GM19395 (cell line): ENCODE measurements around the gene ICAM3.
"Not testable (repeated sequence)": the region's sequence is repeated elsewhere in the genome, so short reads cannot be mapped to it uniquely, and the experiment has no call there.

Source experiments
- ATAC-seq: cut with Tn5 transposase; IDR thresholded peaks from one replicate; pipeline ENCODE4 v1.9.1; 2021; ENCODE audit warnings: mild to moderate bottlenecking, moderate library complexity; ENCODE audit not compliant: unreplicated experiment

The ICAM3 gene

DNA sequence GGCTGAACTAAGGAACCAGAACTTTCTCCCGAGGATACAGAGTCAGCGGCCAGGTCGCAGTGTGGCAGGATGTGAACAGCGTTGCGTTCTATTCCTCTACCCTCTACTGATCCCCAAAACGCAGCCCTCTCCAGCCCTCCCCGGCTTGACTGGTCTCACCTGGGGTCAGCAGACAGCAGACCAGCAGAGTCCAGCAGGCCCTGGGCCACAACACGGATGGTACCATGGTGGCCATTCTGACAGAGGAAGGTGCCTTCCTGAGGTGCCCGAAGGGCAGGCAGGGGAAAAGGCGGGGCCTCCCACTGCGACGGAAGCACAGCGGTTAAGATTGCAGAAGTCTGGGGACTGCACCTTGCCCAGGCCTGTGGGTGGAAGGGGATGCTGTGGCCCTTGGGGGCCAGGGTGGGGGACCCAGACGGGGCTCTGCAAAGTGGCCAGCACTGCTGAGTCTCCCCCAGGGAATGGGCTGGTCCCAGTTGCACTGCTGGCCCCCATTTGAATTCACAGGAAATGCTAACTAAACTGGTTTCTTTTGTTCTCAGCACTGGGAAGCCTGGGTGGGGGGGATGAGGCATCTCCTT is at the start of gene ICAM3:
ICAM3 (minus strand) TSS at position 245 of the 581 bp plus-strand sequence; CDS start at position 235, 10 bp downstream.
- ATAC-seq, result no peak

DNA sequence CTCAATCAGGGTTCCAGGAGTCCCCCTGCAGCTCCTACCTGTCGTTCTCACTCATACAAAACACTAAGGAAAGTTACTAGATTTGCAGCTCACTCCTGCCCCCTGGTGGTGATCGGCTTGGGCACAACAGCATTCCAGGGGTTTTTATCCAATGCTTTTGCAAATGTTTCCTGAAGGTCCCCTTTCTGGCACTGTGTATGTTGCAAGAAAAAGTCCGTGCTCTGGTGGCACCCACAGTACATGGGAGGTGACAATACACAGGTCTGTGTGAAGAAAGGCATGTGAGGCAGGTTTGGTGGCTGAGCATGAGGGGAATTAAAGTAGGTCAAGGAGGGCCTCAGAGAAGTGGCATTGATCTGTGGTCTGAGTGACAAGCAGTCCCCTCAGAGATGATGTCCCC is 49.5 kb upstream of the ICAM3 start:
- no peak for ATAC-seq

DNA sequence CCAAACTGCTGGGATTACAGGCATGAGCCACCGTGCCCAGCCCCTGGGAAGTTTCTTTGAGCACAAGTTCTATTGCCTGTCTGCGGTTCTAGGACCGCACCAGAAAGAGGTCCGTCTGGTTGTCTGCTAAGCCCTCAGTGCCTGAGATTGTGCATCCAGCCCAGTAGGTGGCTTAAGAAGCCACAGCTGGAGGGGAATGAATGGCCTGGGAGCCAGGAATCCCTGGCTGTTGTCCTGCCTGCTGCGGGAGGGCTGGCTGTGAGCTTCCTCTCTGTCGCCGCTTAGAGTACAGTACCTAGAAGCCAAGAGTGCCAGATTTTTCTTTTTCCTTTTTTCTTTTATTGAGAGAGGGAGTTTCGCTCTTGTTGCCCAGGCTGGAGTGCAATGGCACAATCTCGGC is 45.2 kb upstream of the ICAM3 start:
- ATAC-seq, result no peak

- ATAC-seq, result not testable (repeated sequence)
These were observed 43.7 kb upstream of the ICAM3 start for GRCh38 chr19:10383223-10383499.

DNA sequence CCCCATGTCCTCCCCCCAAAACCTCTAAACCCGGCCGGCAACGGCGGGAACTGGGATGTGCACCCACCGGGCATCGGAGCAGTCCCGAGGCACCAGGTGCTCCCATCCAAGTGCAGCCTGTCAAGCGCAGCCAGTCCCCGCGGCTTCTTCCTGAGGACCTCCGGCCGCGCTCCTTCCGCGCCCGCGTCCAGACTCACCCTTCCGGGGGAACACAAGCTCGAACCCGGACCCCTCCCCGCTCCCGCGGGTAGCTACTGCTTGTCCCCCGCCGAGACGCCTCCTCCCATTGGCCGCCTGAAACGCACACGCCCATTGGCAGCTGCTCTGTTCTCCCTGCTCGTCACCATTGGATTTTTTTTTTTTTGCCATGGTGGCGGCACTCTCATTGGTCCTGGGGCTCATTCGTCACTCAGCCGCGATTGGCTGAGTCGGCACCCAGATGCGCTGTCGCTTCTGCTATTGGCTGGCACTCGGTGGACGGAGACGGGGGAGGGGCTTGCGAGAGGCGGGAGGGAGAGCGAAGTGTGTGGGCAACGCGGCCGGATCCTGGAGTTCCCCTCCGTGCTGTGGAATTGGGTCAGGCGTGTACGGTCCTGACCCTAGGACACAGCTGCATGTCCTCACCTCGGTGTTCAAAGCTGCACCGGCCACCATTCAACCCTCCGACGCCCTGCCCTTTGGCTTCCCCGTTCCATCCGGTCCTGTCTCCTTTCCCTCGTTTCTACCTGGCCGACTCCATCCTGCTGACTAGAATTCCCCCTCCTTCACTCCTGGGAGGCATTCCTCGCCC is 41.1 kb upstream of the ICAM3 start, which contains the start of gene TYK2:
TYK2 (minus strand) TSS at position 260 of the 790 bp plus-strand sequence. CDS start 2,166 bp downstream, outside the sequence.
- ATAC-seq, result peak; percentile 89

DNA sequence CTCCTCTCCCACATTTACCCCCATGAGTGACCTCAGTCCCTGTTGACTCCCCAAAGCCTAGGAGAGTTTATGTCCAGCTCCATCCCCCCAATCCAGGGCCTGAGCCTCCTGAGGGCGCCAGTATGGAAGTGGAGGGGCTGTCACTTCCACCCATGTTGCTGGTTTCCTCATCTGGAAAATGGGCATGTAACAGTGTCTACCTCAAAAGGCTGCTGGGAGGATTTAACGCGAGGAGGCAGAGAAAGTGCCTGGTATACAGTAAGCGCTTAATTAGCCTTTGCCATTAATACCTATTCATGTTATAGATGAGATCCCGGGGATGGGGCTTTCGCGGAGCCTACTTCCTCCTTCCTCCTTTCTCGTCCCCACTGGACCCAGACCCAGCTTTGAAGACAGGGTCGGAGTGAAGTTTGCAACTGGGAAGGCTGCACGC is 40.5 kb upstream of the ICAM3 start:
- ATAC-seq, result no peak

GRCh38 chr19:10378124-10378523 is 38.7 kb upstream of the ICAM3 start:
- ATAC-seq, result no peak

GRCh38 chr19:10377140-10377640 is 37.8 kb upstream of the ICAM3 start:
- ATAC-seq, result not testable (repeated sequence)

GRCh38 chr19:10374931-10375330 is 35.5 kb upstream of the ICAM3 start:
- no peak for ATAC-seq

DNA sequence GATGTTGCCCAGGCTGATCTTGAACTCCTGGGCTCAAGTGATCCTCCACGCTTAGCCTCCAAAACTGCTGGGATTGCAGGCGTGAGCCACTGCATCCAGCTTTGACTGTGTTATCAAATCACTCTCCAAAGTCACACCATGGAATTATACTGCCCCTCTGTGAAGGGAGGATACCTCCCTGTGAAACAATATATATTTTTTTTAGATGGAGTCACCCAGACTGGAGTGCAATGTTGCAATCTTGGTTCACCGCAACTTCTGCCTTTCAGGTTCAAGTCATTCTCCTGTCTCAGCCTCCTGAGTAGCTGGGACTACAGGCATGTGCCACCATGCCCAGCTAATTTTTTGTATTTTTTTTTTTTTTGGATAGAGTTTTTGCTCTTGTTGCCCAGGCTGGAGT is 33.3 kb upstream of the ICAM3 start:
- ATAC-seq, result no peak

DNA sequence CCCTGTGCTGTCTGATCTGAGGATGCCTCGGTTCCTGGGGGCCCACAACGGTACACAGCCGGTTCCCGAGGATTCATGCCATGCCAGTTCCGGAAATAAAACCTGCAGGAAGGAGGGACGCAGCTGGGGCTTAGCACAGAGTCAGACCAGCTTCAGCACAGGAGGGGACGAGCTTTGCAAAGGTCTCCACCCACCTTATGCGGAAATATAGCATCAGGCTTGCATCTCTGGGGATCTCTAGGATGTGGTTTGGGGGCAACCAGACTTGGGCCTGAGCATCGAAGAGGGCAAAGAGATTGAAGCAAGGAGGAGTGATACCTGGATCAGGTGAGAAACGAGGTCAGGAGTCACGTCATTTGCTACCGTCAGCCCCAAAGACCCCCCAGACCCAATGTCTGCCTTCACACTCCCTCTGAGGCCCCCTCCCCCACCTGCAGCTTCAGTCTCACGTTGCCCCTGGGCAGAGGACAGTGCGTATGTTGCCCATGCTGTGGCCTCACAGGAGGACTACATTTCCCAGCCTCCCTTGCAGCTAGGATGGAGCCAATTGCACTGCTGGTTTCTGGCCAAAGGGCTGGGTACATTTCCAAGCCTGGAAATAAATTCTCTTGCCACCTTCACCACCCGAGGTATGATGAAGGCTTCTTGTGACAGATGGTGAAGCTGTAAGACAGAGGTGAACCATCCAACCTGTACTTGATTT is 28.8 kb upstream of the ICAM3 start:
- no peak for ATAC-seq

DNA sequence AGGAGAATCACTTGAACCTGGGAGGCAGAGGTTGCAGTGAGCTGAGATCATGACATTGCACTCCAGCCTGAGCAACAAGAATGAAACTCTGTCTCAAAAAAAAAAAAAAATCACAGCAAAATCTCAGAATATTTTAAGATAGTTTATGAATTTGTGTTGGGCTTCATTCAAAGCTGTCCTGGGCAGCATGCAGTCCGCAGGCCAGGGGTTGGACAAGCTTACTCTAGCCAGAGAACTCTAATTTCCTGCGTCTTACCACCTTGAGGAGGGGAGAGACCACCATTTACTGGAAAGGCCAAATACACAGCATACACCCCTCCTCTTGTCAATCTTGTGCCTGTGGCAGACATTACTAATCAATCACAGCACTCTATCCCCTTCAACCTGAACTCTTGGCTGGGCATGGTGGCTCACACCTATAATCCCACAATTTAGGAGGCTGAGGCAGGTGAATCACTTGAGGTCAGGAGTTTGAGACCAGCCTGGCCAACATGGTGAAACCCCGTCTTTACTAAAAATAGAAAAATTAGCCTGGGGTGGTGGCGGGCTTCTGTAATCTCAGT is 27.6 kb upstream of the ICAM3 start:
- not testable (repeated sequence) for ATAC-seq

- ATAC-seq, result no peak
These were observed 26.1 kb upstream of the ICAM3 start for GRCh38 chr19:10365518-10365917.

- ATAC-seq, result no peak
These were observed 25.2 kb upstream of the ICAM3 start for GRCh38 chr19:10364644-10365043.

- ATAC-seq, result no peak
These were observed 24.4 kb upstream of the ICAM3 start for GRCh38 chr19:10363789-10364281.

GRCh38 chr19:10362259-10362658 is 22.8 kb upstream of the ICAM3 start:
- ATAC-seq, result no peak

- no peak for ATAC-seq
These were observed 22.2 kb upstream of the ICAM3 start for GRCh38 chr19:10361569-10362011.

- ATAC-seq, result no peak
These were observed 17.0 kb upstream of the ICAM3 start for GRCh38 chr19:10356431-10356830.

DNA sequence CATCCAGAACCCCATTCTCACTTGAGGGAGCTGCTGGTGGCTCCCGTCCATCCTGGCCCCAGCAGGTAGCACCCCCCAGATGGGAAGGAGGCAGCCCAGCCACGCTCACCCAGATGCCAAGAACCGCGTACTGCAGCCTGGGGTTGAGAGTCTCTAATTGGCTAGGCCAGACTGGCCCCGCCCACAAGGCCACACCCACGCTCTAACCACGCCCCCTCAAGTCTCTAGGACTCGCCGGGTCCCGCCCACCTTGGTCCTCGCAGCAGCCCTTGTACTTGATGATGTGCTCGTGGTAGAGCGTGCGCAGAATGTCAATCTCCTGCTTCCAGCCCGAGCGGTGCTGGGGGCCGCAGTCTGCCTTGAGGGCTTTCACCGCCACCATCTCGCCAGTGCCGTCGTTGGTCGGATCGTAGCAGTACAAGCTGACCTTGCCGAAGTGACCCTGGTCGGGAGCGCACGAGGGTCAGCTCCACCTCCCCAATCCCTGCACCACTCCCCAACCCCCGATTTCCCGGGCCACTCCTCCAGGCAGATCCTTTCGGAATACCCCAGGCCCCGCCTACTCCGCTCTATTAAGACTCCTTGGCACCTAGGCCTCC is 14.5 kb upstream of the ICAM3 start:
- ATAC-seq, result no peak

DNA sequence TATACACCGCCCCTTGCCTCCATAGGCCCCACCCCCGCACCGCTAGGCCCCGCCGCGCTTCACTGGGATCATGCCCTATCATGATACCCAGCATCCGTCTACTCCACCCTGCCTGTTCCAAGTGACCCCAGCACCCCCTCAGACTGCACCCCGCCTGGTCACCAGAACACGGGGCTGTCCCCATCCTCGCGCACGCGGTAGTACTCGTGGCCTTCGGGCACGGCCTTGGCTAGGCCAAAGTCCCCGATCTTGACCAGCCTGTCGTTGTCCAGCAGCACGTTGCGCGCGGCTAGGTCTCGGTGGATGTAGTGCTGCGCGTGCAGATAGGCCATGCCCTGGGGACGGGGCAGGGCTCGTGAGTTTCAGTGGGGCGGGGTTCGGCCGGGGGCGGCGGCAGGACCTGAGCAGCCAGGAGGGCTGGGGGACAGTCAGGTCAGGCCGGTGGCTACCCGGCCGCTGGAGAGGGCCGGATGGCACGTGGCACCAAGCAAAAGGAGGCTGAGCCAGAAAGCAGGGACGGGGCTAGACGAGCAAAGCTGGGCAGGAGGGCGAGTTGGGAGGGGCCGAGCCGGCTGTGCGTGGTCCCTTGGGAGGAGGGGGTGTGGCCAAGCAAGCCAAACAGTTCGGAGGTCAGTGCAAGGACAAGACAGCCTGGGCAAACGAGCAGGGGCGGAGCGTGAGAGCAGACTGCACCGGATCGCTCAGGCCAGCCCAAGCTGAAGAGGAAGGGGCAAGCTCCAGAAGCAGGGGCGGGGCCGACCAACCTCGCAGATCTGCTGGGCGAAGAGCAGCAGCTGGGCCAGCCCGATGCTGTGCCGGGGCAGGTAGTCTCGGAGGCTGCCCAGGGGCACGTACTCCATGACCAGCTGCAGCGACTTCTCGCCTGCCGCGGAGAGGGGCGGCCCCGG is 13.6 kb upstream of the ICAM3 start:
- ATAC-seq, result no peak
